ENCODE results near the gene BIN2. TPM values are rescaled to one million over a fixed set of nuclear protein-coding genes. Genes with fewer than 3 reads are reported as not detected.

The BIN2 gene
- total RNA-seq, 3 donors from 2014 or later (not counting 1 experiment from before 2014, with no cell fraction given) = 443 to 495 (median 478) TPM

- TF ChIP-seq CTCF (IDR thresholded peaks at IDR 0.05) = peak; percentile 77
- H3K4me1 Mint-ChIP-seq = peaks cover 0 to 8% of the 10 kb centered on the region in 2 donors
- peak; percentile 64 to 89 (median 74) for ATAC-seq
Observed at GRCh38 chr12:51351913-51352532, 28.0 kb upstream of the BIN2 start.

GRCh38 chr12:51349026-51349425 lies 25.1 kb upstream of the BIN2 start:
- no peak overlapping the region for H3K4me3 Mint-ChIP-seq
- H3K27me3 Mint-ChIP-seq (ENCODE audit: low read depth in 2 of 2) = no peaks in the 10 kb centered on the region
- DNase-seq (no peak), ATAC-seq (no peak)
- H3K9me3 ChIP-seq (ENCODE audit: control insufficient read depth, insufficient read depth, low read length) = no peaks in the 10 kb centered on the region
- intact Hi-C loops (cut with micrococcal nuclease) = no loop called here
- H3K27ac Mint-ChIP-seq = no peak overlapping the region
- 93% methylated on average over 5 of the region's 5 CpGs for WGBS (ENCODE audit: insufficient coverage)
- no peak overlapping the region for H3K4me3 ChIP-seq (ENCODE audit: low read length)
- H3K36me3 Mint-ChIP-seq = no peaks in the 10 kb centered on the region
- no peak overlapping the region for H3K27ac ChIP-seq (ENCODE audit: low read length)
- H3K27me3 ChIP-seq (ENCODE audit: control insufficient read depth, insufficient read depth, low read length) = no peaks in the 10 kb centered on the region
- H3K4me1 ChIP-seq (ENCODE audit: control insufficient read depth, insufficient read depth, low read length) = no peaks in the 10 kb centered on the region
- H3K4me1 Mint-ChIP-seq = peaks cover 0 to 8% of the 10 kb centered on the region in 2 donors
- H3K36me3 ChIP-seq (ENCODE audit: control insufficient read depth, insufficient read depth, low read length) = peaks cover 2% of the 10 kb centered on the region
- TF ChIP-seq CTCF (IDR thresholded peaks at IDR 0.05) = no peak
- H3K9me3 Mint-ChIP-seq = no peaks in the 10 kb centered on the region

More at GRCh38 chr12:51351913-51352532, 28.0 kb upstream of the BIN2 start:
- Histone ChIP-seq H3K36me3 (ENCODE audit: control insufficient read depth, insufficient read depth, low read length) (peaks cover 12% of the 10 kb centered on the region), H3K27me3 (ENCODE audit: control insufficient read depth, insufficient read depth, low read length) (no peaks in the 10 kb centered on the region), H3K9me3 (ENCODE audit: control insufficient read depth, insufficient read depth, low read length) (no peaks in the 10 kb centered on the region), H3K27ac (ENCODE audit: low read length) (no peak overlapping the region), H3K4me3 (ENCODE audit: low read length) (no peak overlapping the region), H3K4me1 (ENCODE audit: control insufficient read depth, insufficient read depth, low read length) (no peaks in the 10 kb centered on the region)
- H3K9me3 Mint-ChIP-seq = no peaks in the 10 kb centered on the region
- H3K4me3 Mint-ChIP-seq = no peak overlapping the region
- DNase-seq = peak; percentile 35 to 79
- H3K27ac Mint-ChIP-seq = peak overlapping the region in 1 of 2 donors; percentile 51
- no peaks in the 10 kb centered on the region for H3K36me3 Mint-ChIP-seq
- WGBS (ENCODE audit: insufficient coverage) = 80% methylated on average over 10 of the region's 11 CpGs
- intact Hi-C loops (cut with micrococcal nuclease) = loop anchor here (1.0 kb wide), 1 partner anchor 587 kb away; no protein-coding TSS in a partner anchor
- H3K27me3 Mint-ChIP-seq (ENCODE audit: low read depth in 2 of 2) = no peaks in the 10 kb centered on the region

GRCh38 chr12:51348116-51348515 lies 24.1 kb upstream of the BIN2 start:
- WGBS (ENCODE audit: insufficient coverage) = 95% methylated on average over 4 of the region's 4 CpGs

More at GRCh38 chr12:51348116-51348515, 24.1 kb upstream of the BIN2 start:
- no peaks in the 10 kb centered on the region for H3K36me3 Mint-ChIP-seq
- H3K27me3 Mint-ChIP-seq (ENCODE audit: low read depth in 2 of 2) = no peaks in the 10 kb centered on the region
- Histone ChIP-seq H3K4me1 (ENCODE audit: control insufficient read depth, insufficient read depth, low read length) (no peaks in the 10 kb centered on the region), H3K4me3 (ENCODE audit: low read length) (no peak overlapping the region), H3K27me3 (ENCODE audit: control insufficient read depth, insufficient read depth, low read length) (no peaks in the 10 kb centered on the region), H3K27ac (ENCODE audit: low read length) (no peak overlapping the region), H3K36me3 (ENCODE audit: control insufficient read depth, insufficient read depth, low read length) (no peaks in the 10 kb centered on the region), H3K9me3 (ENCODE audit: control insufficient read depth, insufficient read depth, low read length) (no peaks in the 10 kb centered on the region)
- DNase-seq = no peak
- no peak for ATAC-seq
- H3K9me3 Mint-ChIP-seq = no peaks in the 10 kb centered on the region
- no peak overlapping the region for H3K27ac Mint-ChIP-seq
- TF ChIP-seq CTCF (IDR thresholded peaks at IDR 0.05) = no peak
- H3K4me1 Mint-ChIP-seq = peaks cover 0 to 8% of the 10 kb centered on the region in 2 donors
- no peak overlapping the region for H3K4me3 Mint-ChIP-seq
- intact Hi-C loops (cut with micrococcal nuclease) = no loop called here

Measured in natural killer cell (primary cell).